Measurements from ENCODE around the gene ZNF774. TPM values are rescaled to one million over a fixed set of nuclear protein-coding genes. Genes with fewer than 3 reads are reported as not detected.

ZNF774 gene
- total and polyA plus RNA-seq, 10 of the 15 experiments (the other 5 are each of a cell fraction or from before 2014, with no cell fraction given) = 0.35 to 2.5 (median 1.7) TPM

DNA sequence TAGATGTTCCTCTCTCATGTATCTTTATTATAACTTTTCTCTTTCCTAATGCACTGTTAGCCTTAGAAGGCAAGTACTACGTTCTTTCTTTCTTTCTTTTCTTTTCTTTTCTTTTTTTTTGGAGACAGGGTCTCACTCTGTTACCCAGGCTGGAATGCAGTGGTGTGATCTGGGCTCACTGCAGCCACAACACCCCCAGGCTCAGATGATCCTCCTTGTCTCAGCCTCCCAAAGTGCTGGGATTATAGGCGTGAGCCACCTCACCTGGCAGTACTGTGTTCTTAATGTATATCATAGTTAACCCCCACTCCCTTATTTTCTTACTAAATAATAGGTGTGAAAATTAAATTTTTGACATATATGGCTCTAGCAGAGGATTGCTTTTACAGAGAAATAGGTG, 59.1 kb downstream of the ZNF774 start:
- peaks cover 2 to 3% of the 10 kb centered on the region in 2 experiments; a peak in 2 of 4 replicates for H3K36me3 ChIP-seq (ENCODE audit: control insufficient read depth in 2 of 2, insufficient read depth in 2 of 2, low read length in 1 of 2)
- intact Hi-C loops (cut with micrococcal nuclease; ENCODE audit: unreplicated experiment) = no loop called here
- ChIA-PET POLR2A (interaction anchor here (1.5 kb wide), 1 partner anchor 9 kb away, joined by 4 read pairs; no protein-coding TSS in a partner anchor), CTCF (interaction anchor here (0.7 to 0.8 kb wide), 2 partner anchors 32 to 187 kb away, joined by 3 read pairs; no protein-coding TSS in a partner anchor), SMC1A (ENCODE audit: uncharacterized antibody, unreplicated experiment) (interaction anchor here (1.8 to 4.4 kb wide), 4 partner anchors 9 to 28 kb away, joined by 4 to 38 read pairs (median 10); no protein-coding TSS in a partner anchor), RAD21 (ENCODE audit: unreplicated experiment) (no interaction called here)
- ATAC-seq (no peak), FAIRE-seq (no peak), DNase-seq (ENCODE audit: low read depth, low spot score) (no peak)
- peaks cover 23% of the 10 kb centered on the region for H3K4me1 ChIP-seq (ENCODE audit: control insufficient read depth, insufficient read depth, low read length)
- no peak overlapping the region for H3K27ac ChIP-seq (ENCODE audit: control insufficient read depth, insufficient read depth)
- H3K9ac ChIP-seq (ENCODE audit: control insufficient read depth, insufficient read depth, low read length) = no peak overlapping the region
- H3K4me2 ChIP-seq (ENCODE audit: control insufficient read depth, insufficient read depth) = no peak overlapping the region
- no TSS peak for BruUV-seq (replicated peaks)
- no peak for TF ChIP-seq ZNF622 (IDR thresholded peaks at IDR 0.05)
- no peak for TF ChIP-seq TBL1XR1 (IDR thresholded peaks at IDR 0.05; ENCODE audit: low read depth, low read length)
- TF ChIP-seq, protein P1, sequence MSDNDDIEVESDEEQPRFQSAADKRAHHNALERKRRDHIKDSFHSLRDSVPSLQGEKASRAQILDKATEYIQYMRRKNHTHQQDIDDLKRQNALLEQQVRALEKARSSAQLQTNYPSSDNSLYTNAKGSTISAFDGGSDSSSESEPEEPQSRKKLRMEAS (IDR thresholded peaks at IDR 0.05; ENCODE audit: low read depth, low read length) = no peak
- no peak overlapping the region for H2AFZ ChIP-seq (ENCODE audit: control insufficient read depth, low read depth, low read length)
- no peaks in the 10 kb centered on the region; the same call in 1 of the 2 replicates for H4K20me1 ChIP-seq (ENCODE audit: control insufficient read depth, insufficient read depth)
- no peaks in the 10 kb centered on the region for H3K27me3 ChIP-seq (replicated peaks in 1 of 2; ENCODE audit: control insufficient read depth in 2 of 2, insufficient read depth in 2 of 2, low read length in 1 of 2)
- peaks cover 66% of the 10 kb centered on the region for H3K79me2 ChIP-seq (ENCODE audit: control insufficient read depth, insufficient read depth, low read length)
- H3K9me3 ChIP-seq (replicated peaks; ENCODE audit: control insufficient read depth, insufficient read depth, low read length) = peaks cover 2% of the 10 kb centered on the region; the same call in 1 of the 3 replicates
- in situ Hi-C loops (cut with MboI) = no loop called here
- H3K4me3 ChIP-seq = no peak overlapping the region
- 96% methylated on average over 2 of the region's 2 CpGs for WGBS (ENCODE audit: insufficient coverage, insufficient replicate concordance, low lambda C conversion rate, missing lambda C conversion rate)

Small RNA genes within 50 kb of the gene (small RNA-seq; reads per million reads assigned to genes)
- not detected for gene NDUFA3P4

Other genes with a start within 250 kb of the ZNF774 start
Only the 7 nearest of the 8 such genes appear.
- 10.4 and 13.4 TPM in 2 replicates for gene SEMA4B, start 151.0 kb upstream of the ZNF774 start, total RNA-seq (2014; rRNA removed)
- gene SEMA4B, start 151.0 kb upstream of the ZNF774 start, total RNA-seq (2014; rRNA removed; fragmentation: Illumina TruSeq; extraction: Trizol) = 7.7 and 8.8 TPM in 2 replicates
- 23.5 and 26.0 TPM in 2 replicates for gene SEMA4B, start 151.0 kb upstream of the ZNF774 start, total RNA-seq (2021)
- gene SEMA4B, start 151.0 kb upstream of the ZNF774 start, polyA plus RNA-seq (2011; rRNA removed) = 3.9 and 8.7 TPM in 2 replicates
- gene SEMA4B, start 151.0 kb upstream of the ZNF774 start, polyA plus RNA-seq (2014; fragmentation: Illumina TruSeq; extraction: Trizol) = 3.7 and 8.1 TPM in 2 replicates
- 1 to 10 TPM in 1 of 2 experiments, under 1 TPM in 1; 0.87 to 1.4 TPM for gene SEMA4B, start 151.0 kb upstream of the ZNF774 start, polyA plus RNA-seq (2014; fragmentation: Nextera tagmentation; extraction: Ambion mirVana)
- 16.3 and 18.1 TPM in 2 replicates for gene SEMA4B, start 151.0 kb upstream of the ZNF774 start, polyA plus RNA-seq (2014; rRNA removed)
- gene SEMA4B, start 151.0 kb upstream of the ZNF774 start, polyA plus RNA-seq (2016; fragmentation: Nextera tagmentation; extraction: Ambion mirVana) = 10 to 100 TPM in 1 of 2 experiments, 1 to 10 TPM in 1; 10.0 to 10.8 TPM
- gene CIB1, start 118.3 kb upstream of the ZNF774 start, total RNA-seq (2014; rRNA removed) = 67.1 and 73.8 TPM in 2 replicates
- gene CIB1, start 118.3 kb upstream of the ZNF774 start, total RNA-seq (2014; rRNA removed; fragmentation: Illumina TruSeq; extraction: Trizol) = 51.4 and 53.0 TPM in 2 replicates
- 80.8 and 88.8 TPM in 2 replicates for gene CIB1, start 118.3 kb upstream of the ZNF774 start, total RNA-seq (2021)
- 78.5 and 155 TPM in 2 replicates for gene CIB1, start 118.3 kb upstream of the ZNF774 start, polyA plus RNA-seq (2011; rRNA removed)
- 42.7 and 83.0 TPM in 2 replicates for gene CIB1, start 118.3 kb upstream of the ZNF774 start, polyA plus RNA-seq (2014; fragmentation: Illumina TruSeq; extraction: Trizol)
- gene CIB1, start 118.3 kb upstream of the ZNF774 start, polyA plus RNA-seq (2014; fragmentation: Nextera tagmentation; extraction: Ambion mirVana) = 10 to 100 TPM; 10.8 to 42.5 TPM
- 141 and 142 TPM in 2 replicates for gene CIB1, start 118.3 kb upstream of the ZNF774 start, polyA plus RNA-seq (2014; rRNA removed)
- 100 to 1,000 TPM; 128 to 134 TPM for gene CIB1, start 118.3 kb upstream of the ZNF774 start, polyA plus RNA-seq (2016; fragmentation: Nextera tagmentation; extraction: Ambion mirVana)
- 5.2 and 5.6 TPM in 2 replicates for gene GDPGP1, start 118.1 kb upstream of the ZNF774 start, total RNA-seq (2014; rRNA removed)
- 2.7 and 3.5 TPM in 2 replicates for gene GDPGP1, start 118.1 kb upstream of the ZNF774 start, total RNA-seq (2014; rRNA removed; fragmentation: Illumina TruSeq; extraction: Trizol)
- 7.8 and 8.9 TPM in 2 replicates for gene GDPGP1, start 118.1 kb upstream of the ZNF774 start, total RNA-seq (2021)
- gene GDPGP1, start 118.1 kb upstream of the ZNF774 start, polyA plus RNA-seq (2011; rRNA removed) = 1.5 and 3.2 TPM in 2 replicates
- gene GDPGP1, start 118.1 kb upstream of the ZNF774 start, polyA plus RNA-seq (2014; fragmentation: Illumina TruSeq; extraction: Trizol) = 0.90 and 2.2 TPM in 2 replicates
- under 1 TPM; 0.68 to 0.85 TPM for gene GDPGP1, start 118.1 kb upstream of the ZNF774 start, polyA plus RNA-seq (2014; fragmentation: Nextera tagmentation; extraction: Ambion mirVana)
- 4.3 TPM in 2 replicates for gene GDPGP1, start 118.1 kb upstream of the ZNF774 start, polyA plus RNA-seq (2014; rRNA removed)
- 1 to 10 TPM; 2.1 to 3.8 TPM for gene GDPGP1, start 118.1 kb upstream of the ZNF774 start, polyA plus RNA-seq (2016; fragmentation: Nextera tagmentation; extraction: Ambion mirVana)
- 0.05 and 0.11 TPM in 2 replicates for gene TTLL13, start 102.7 kb upstream of the ZNF774 start, total RNA-seq (2014; rRNA removed)
- 0.09 TPM in 1 of 2 replicates, not detected in the other for gene TTLL13, start 102.7 kb upstream of the ZNF774 start, total RNA-seq (2014; rRNA removed; fragmentation: Illumina TruSeq; extraction: Trizol)
- gene TTLL13, start 102.7 kb upstream of the ZNF774 start, total RNA-seq (2021) = 0.13 and 0.19 TPM in 2 replicates
- 0.26 and 0.27 TPM in 2 replicates for gene TTLL13, start 102.7 kb upstream of the ZNF774 start, polyA plus RNA-seq (2011; rRNA removed)
- 0.13 and 0.22 TPM in 2 replicates for gene TTLL13, start 102.7 kb upstream of the ZNF774 start, polyA plus RNA-seq (2014; fragmentation: Illumina TruSeq; extraction: Trizol)
- gene TTLL13, start 102.7 kb upstream of the ZNF774 start, polyA plus RNA-seq (2014; fragmentation: Nextera tagmentation; extraction: Ambion mirVana) = under 1 TPM in 1 of 2 experiments, not detected in 1; 0.03 TPM
- 0.17 and 0.22 TPM in 2 replicates for gene TTLL13, start 102.7 kb upstream of the ZNF774 start, polyA plus RNA-seq (2014; rRNA removed)
- under 1 TPM; 0.09 to 0.32 TPM for gene TTLL13, start 102.7 kb upstream of the ZNF774 start, polyA plus RNA-seq (2016; fragmentation: Nextera tagmentation; extraction: Ambion mirVana)
- gene NGRN, start 86.6 kb upstream of the ZNF774 start, total RNA-seq (2014; rRNA removed) = 22.9 and 26.0 TPM in 2 replicates
- gene NGRN, start 86.6 kb upstream of the ZNF774 start, total RNA-seq (2014; rRNA removed; fragmentation: Illumina TruSeq; extraction: Trizol) = 17.8 and 18.2 TPM in 2 replicates
- 22.9 and 25.7 TPM in 2 replicates for gene NGRN, start 86.6 kb upstream of the ZNF774 start, total RNA-seq (2021)
- gene NGRN, start 86.6 kb upstream of the ZNF774 start, polyA plus RNA-seq (2011; rRNA removed) = 28.4 and 29.5 TPM in 2 replicates
- 18.3 and 20.8 TPM in 2 replicates for gene NGRN, start 86.6 kb upstream of the ZNF774 start, polyA plus RNA-seq (2014; fragmentation: Illumina TruSeq; extraction: Trizol)
- 10 to 100 TPM in 1 of 2 experiments, 1 to 10 TPM in 1; 5.8 to 11.2 TPM for gene NGRN, start 86.6 kb upstream of the ZNF774 start, polyA plus RNA-seq (2014; fragmentation: Nextera tagmentation; extraction: Ambion mirVana)
- 22.2 and 23.6 TPM in 2 replicates for gene NGRN, start 86.6 kb upstream of the ZNF774 start, polyA plus RNA-seq (2014; rRNA removed)
- 10 to 100 TPM; 29.2 to 31.3 TPM for gene NGRN, start 86.6 kb upstream of the ZNF774 start, polyA plus RNA-seq (2016; fragmentation: Nextera tagmentation; extraction: Ambion mirVana)
- gene IQGAP1, start 36.0 kb downstream of the ZNF774 start, total RNA-seq (2014; rRNA removed) = 124 and 140 TPM in 2 replicates
- 222 and 234 TPM in 2 replicates for gene IQGAP1, start 36.0 kb downstream of the ZNF774 start, total RNA-seq (2014; rRNA removed; fragmentation: Illumina TruSeq; extraction: Trizol)
- 118 and 122 TPM in 2 replicates for gene IQGAP1, start 36.0 kb downstream of the ZNF774 start, total RNA-seq (2021)
- 110 and 149 TPM in 2 replicates for gene IQGAP1, start 36.0 kb downstream of the ZNF774 start, polyA plus RNA-seq (2011; rRNA removed)
- 250 and 338 TPM in 2 replicates for gene IQGAP1, start 36.0 kb downstream of the ZNF774 start, polyA plus RNA-seq (2014; fragmentation: Illumina TruSeq; extraction: Trizol)
- gene IQGAP1, start 36.0 kb downstream of the ZNF774 start, polyA plus RNA-seq (2014; fragmentation: Nextera tagmentation; extraction: Ambion mirVana) = 10 to 100 TPM; 65.2 to 66.6 TPM
- 96.6 and 115 TPM in 2 replicates for gene IQGAP1, start 36.0 kb downstream of the ZNF774 start, polyA plus RNA-seq (2014; rRNA removed)
- 100 to 1,000 TPM in 1 of 2 experiments, 10 to 100 TPM in 1; 99.6 to 103 TPM for gene IQGAP1, start 36.0 kb downstream of the ZNF774 start, polyA plus RNA-seq (2016; fragmentation: Nextera tagmentation; extraction: Ambion mirVana)
- gene CRTC3, start 177.6 kb downstream of the ZNF774 start, total RNA-seq (2014; rRNA removed) = 16.9 and 17.0 TPM in 2 replicates
- gene CRTC3, start 177.6 kb downstream of the ZNF774 start, total RNA-seq (2014; rRNA removed; fragmentation: Illumina TruSeq; extraction: Trizol) = 20.3 and 23.4 TPM in 2 replicates
- 34.4 and 36.9 TPM in 2 replicates for gene CRTC3, start 177.6 kb downstream of the ZNF774 start, total RNA-seq (2021)
- 12.6 and 19.0 TPM in 2 replicates for gene CRTC3, start 177.6 kb downstream of the ZNF774 start, polyA plus RNA-seq (2011; rRNA removed)
- 22.6 and 26.0 TPM in 2 replicates for gene CRTC3, start 177.6 kb downstream of the ZNF774 start, polyA plus RNA-seq (2014; fragmentation: Illumina TruSeq; extraction: Trizol)
- gene CRTC3, start 177.6 kb downstream of the ZNF774 start, polyA plus RNA-seq (2014; fragmentation: Nextera tagmentation; extraction: Ambion mirVana) = 1 to 10 TPM; 3.5 to 4.2 TPM
- 22.2 and 22.9 TPM in 2 replicates for gene CRTC3, start 177.6 kb downstream of the ZNF774 start, polyA plus RNA-seq (2014; rRNA removed)
- 10 to 100 TPM; 18.3 to 18.9 TPM for gene CRTC3, start 177.6 kb downstream of the ZNF774 start, polyA plus RNA-seq (2016; fragmentation: Nextera tagmentation; extraction: Ambion mirVana)